Measurements from ENCODE around the gene CD2.

- TF ChIP-seq CTCF (IDR thresholded peaks at IDR 0.05) (no peak), POLR2AphosphoS5 (IDR thresholded peaks at IDR 0.05; ENCODE audit: low read depth, low read length) (no peak)
Observed at GRCh38 chr1:116731439-116731838, 22.8 kb upstream of the CD2 start.

Data from Panc1 (cell line).